Measurements from ENCODE around the gene EXD3.
A peak's percentile ranks its signal among the peaks of the same experiment; 100 is the strongest.
"Not testable (repeated sequence)": the region's sequence is repeated elsewhere in the genome, so short reads cannot be mapped to it uniquely, and the experiment has no call there.

The EXD3 gene

GRCh38 chr9:137417161-137418021 lies 5.6 kb downstream of the EXD3 start:
- peak overlapping the region; percentile 26 for H3K4me3 ChIP-seq (ENCODE audit: low read depth, low read length)
- DNase-seq (ENCODE audit: low read depth): no peak

- H3K4me3 ChIP-seq (ENCODE audit: low read depth, low read length): no peak overlapping the region
- no peak for DNase-seq (ENCODE audit: low read depth)
These were observed 6.3 kb downstream of the EXD3 start for GRCh38 chr9:137416563-137417151.

- H3K4me3 ChIP-seq (ENCODE audit: low read depth, low read length): no peak overlapping the region
- no peak for DNase-seq (ENCODE audit: low read depth)
These were observed 6.9 kb downstream of the EXD3 start for GRCh38 chr9:137416006-137416562.

- DNase-seq (ENCODE audit: low read depth): no peak
These were observed 7.5 kb downstream of the EXD3 start for GRCh38 chr9:137415451-137415850.

GRCh38 chr9:137412431-137412830 lies 10.5 kb downstream of the EXD3 start:
- no peak for DNase-seq (ENCODE audit: low read depth)
- no peak overlapping the region for H3K4me3 ChIP-seq (ENCODE audit: low read depth, low read length)

More at GRCh38 chr9:137415451-137415850, 7.5 kb downstream of the EXD3 start:
- no peak overlapping the region for H3K4me3 ChIP-seq (ENCODE audit: low read depth, low read length)

GRCh38 chr9:137411645-137412380 lies 11.1 kb downstream of the EXD3 start:
- peak; percentile 51 for DNase-seq (ENCODE audit: low read depth)

GRCh38 chr9:137411260-137411644 lies 11.7 kb downstream of the EXD3 start:
- no peak for DNase-seq (ENCODE audit: low read depth)
- no peak overlapping the region for H3K4me3 ChIP-seq (ENCODE audit: low read depth, low read length)

More at GRCh38 chr9:137411645-137412380, 11.1 kb downstream of the EXD3 start:
- H3K4me3 ChIP-seq (ENCODE audit: low read depth, low read length): no peak overlapping the region

- DNase-seq (ENCODE audit: low read depth): no peak
- no peak overlapping the region for H3K4me3 ChIP-seq (ENCODE audit: low read depth, low read length)
These were observed 12.1 kb downstream of the EXD3 start for GRCh38 chr9:137410891-137411249.

- not testable (repeated sequence) for DNase-seq (ENCODE audit: low read depth); H3K4me3 ChIP-seq (ENCODE audit: low read depth, low read length)
These were observed 12.6 kb downstream of the EXD3 start for GRCh38 chr9:137410236-137410890.

- H3K4me3 ChIP-seq (ENCODE audit: low read depth, low read length): no peak overlapping the region
- no peak for DNase-seq (ENCODE audit: low read depth)
These were observed 13.4 kb downstream of the EXD3 start for GRCh38 chr9:137409515-137409914.

GRCh38 chr9:137408651-137409405 lies 14.1 kb downstream of the EXD3 start:
- no peak overlapping the region for H3K4me3 ChIP-seq (ENCODE audit: low read depth, low read length)
- no peak for DNase-seq (ENCODE audit: low read depth)

GRCh38 chr9:137407590-137408300 lies 15.2 kb downstream of the EXD3 start:
- no peak for DNase-seq (ENCODE audit: low read depth)
- H3K4me3 ChIP-seq (ENCODE audit: low read depth, low read length): peak overlapping the region; percentile 38

GRCh38 chr9:137406876-137407589 lies 15.9 kb downstream of the EXD3 start:
- H3K4me3 ChIP-seq (ENCODE audit: low read depth, low read length): peak overlapping the region; percentile 38
- DNase-seq (ENCODE audit: low read depth): no peak

- H3K4me3 ChIP-seq (ENCODE audit: low read depth, low read length): no peak overlapping the region
- DNase-seq (ENCODE audit: low read depth): no peak
These were observed 16.7 kb downstream of the EXD3 start for GRCh38 chr9:137406085-137406760.

GRCh38 chr9:137405677-137406081 lies 17.3 kb downstream of the EXD3 start:
- no peak for DNase-seq (ENCODE audit: low read depth)
- H3K4me3 ChIP-seq (ENCODE audit: low read depth, low read length): no peak overlapping the region

- H3K4me3 ChIP-seq (ENCODE audit: low read depth, low read length): no peak overlapping the region
- DNase-seq (ENCODE audit: low read depth): no peak
These were observed 17.9 kb downstream of the EXD3 start for GRCh38 chr9:137404961-137405567.

GRCh38 chr9:137403269-137403668 lies 19.7 kb downstream of the EXD3 start:
- DNase-seq (ENCODE audit: low read depth): no peak
- H3K4me3 ChIP-seq (ENCODE audit: low read depth, low read length): no peak overlapping the region

All from skeletal muscle cell (primary cell).